HepG2 (cell line): ENCODE data around the gene EIF4EBP3. TPM values are rescaled to one million over a fixed set of nuclear protein-coding genes. Genes with fewer than 3 reads are reported as not detected.

Source experiments
- CCDC6 ChIP-seq: sonication (generic); formaldehyde crosslinking; IDR thresholded peaks from 2 replicates; pipeline ENCODE4 v1.8.1; 2022; ENCODE audit warnings: mild to moderate bottlenecking, missing genetic modification reagents, moderate library complexity
- CREB3 ChIP-seq: sonication (generic); formaldehyde crosslinking; IDR thresholded peaks from 2 replicates; pipeline ENCODE4 v1.5.0; 2020; ENCODE audit warnings: missing genetic modification reagents
- MYNN ChIP-seq: sonication (generic); formaldehyde crosslinking; IDR thresholded peaks from 2 replicates; pipeline ENCODE4 v1.4.0; 2020; ENCODE audit warnings: mild to moderate bottlenecking, low read depth, missing genetic modification reagents
- PBX2 ChIP-seq: IDR thresholded peaks from 2 replicates; pipeline ENCODE4 v1.6.1; 2016; ENCODE audit warnings: control low read depth
- SKIL ChIP-seq: sonication (generic); formaldehyde crosslinking; IDR thresholded peaks from 2 replicates; pipeline ENCODE4 v1.8.0; 2022; ENCODE audit warnings: missing genetic modification reagents, mild to moderate bottlenecking, moderate library complexity, borderline replicate concordance
- SP140L ChIP-seq: sonication (generic); formaldehyde crosslinking; IDR thresholded peaks from 2 replicates; pipeline ENCODE4 v1.4.0; 2020; ENCODE audit warnings: missing genetic modification reagents, borderline replicate concordance
- SRSF4 ChIP-seq: fragments of 200-400 bp; formaldehyde crosslinking; IDR thresholded peaks from one replicate; pipeline ENCODE4 v1.6.1; 2018; ENCODE audit warnings: mild to moderate bottlenecking, low read depth, low read length, moderate library complexity; ENCODE audit not compliant: poor library complexity, severe bottlenecking
- TOE1 ChIP-seq: sonication (generic); formaldehyde crosslinking; IDR thresholded peaks from 2 replicates; pipeline ENCODE4 v1.4.0; 2020; ENCODE audit warnings: mild to moderate bottlenecking, missing genetic modification reagents
- XRCC5 ChIP-seq: fragments of 200-400 bp; formaldehyde crosslinking; optimal IDR thresholded peaks from 2 replicates; pipeline ENCODE3; 2017; ENCODE audit warnings: mild to moderate bottlenecking, low read length
- ZFP1 ChIP-seq: IDR thresholded peaks from 2 replicates; pipeline ENCODE4 v1.6.1; 2016
- ZNF256 ChIP-seq: sonication (generic); formaldehyde crosslinking; conservative IDR thresholded peaks from 2 replicates; pipeline ENCODE4 v1.4.0; 2020; ENCODE audit warnings: missing genetic modification reagents
- ZNF333 ChIP-seq: sonication (generic); formaldehyde crosslinking; IDR thresholded peaks from 2 replicates; pipeline ENCODE4 v1.4.0; 2020; ENCODE audit warnings: mild to moderate bottlenecking, missing genetic modification reagents, borderline replicate concordance
- ZNF501 ChIP-seq: sonication (generic); formaldehyde crosslinking; IDR thresholded peaks from 2 replicates; pipeline ENCODE4 v1.5.1; 2020; ENCODE audit warnings: mild to moderate bottlenecking, moderate library complexity, missing genetic modification reagents
- ZNF580 ChIP-seq: IDR thresholded peaks from 2 replicates; pipeline ENCODE4 v1.6.1; 2016; ENCODE audit warnings: low read depth, borderline replicate concordance
- ZNF891 ChIP-seq: sonication (generic); formaldehyde crosslinking; IDR thresholded peaks from 2 replicates; pipeline ENCODE4 v1.5.0; 2020; ENCODE audit warnings: mild to moderate bottlenecking, missing genetic modification reagents
- polyA plus RNA-seq, 8 experiments: library from polyadenylated mRNA; depleted of rRNA in 3 of 8; stranded (reverse) in 7 of 8; unstranded in 1 of 8; fragments of >200 nt; fragmentation: Illumina TruSeq in 4 of 8; extraction: Trizol in 4 of 8; gene quantifications; 2 replicates each; pipeline versions ENCODE4 v1.2.1 to v1.2.3, GENCODE V29; 2011 to 2016; ENCODE audit warnings: low read depth in 4 of 8, missing spikeins in 1 of 8, mixed read lengths in 1 of 8; ENCODE audit not compliant: insufficient read depth in 1 of 8
- total RNA-seq, 5 experiments: library from RNA; depleted of rRNA; stranded (reverse); fragments of >200 nt; fragmentation: Illumina TruSeq; extraction: Trizol; gene quantifications; 2 replicates each; pipeline ENCODE4 v1.2.3, GENCODE V29; 2016; ENCODE audit warnings: low read depth in 1 of 5
- TF ChIP-seq, protein P1 (sequence below): sonication (generic); formaldehyde crosslinking; IDR thresholded peaks from 2 replicates; pipeline ENCODE4 v1.4.0; 2020; ENCODE audit warnings: missing genetic modification reagents, borderline replicate concordance
- TF ChIP-seq, protein P2 (sequence below): sonication (generic); formaldehyde crosslinking; conservative IDR thresholded peaks from 2 replicates; pipeline ENCODE4 v1.8.0; 2022; ENCODE audit warnings: mild to moderate bottlenecking, moderate library complexity, missing genetic modification reagents

Gene EIF4EBP3
- total and polyA plus RNA-seq, 2 of the 13 experiments (the other 11 are each of a cell fraction or from before 2014, with no cell fraction given), result 0.61 to 1.7 TPM

- 0 out of 2 replicates have a peak, but pooled peaks have one; percentile 59 for TF ChIP-seq TOE1 (CRISPR knock-in tag)
- no peak for TF ChIP-seq ZNF333
- peak; percentile 47 for TF ChIP-seq XRCC5
- no peak for TF ChIP-seq SRSF4
- 0 out of 2 replicates have a peak, but pooled peaks have one; percentile 52 for TF ChIP-seq ZFP1 (CRISPR knock-in tag)
- 0 out of 2 replicates have a peak, but pooled peaks have one; percentile 68 for TF ChIP-seq ZNF256 (CRISPR knock-in tag)
- TF ChIP-seq PBX2 (CRISPR knock-in tag), result peak; percentile 94
- no peak for TF ChIP-seq SKIL (CRISPR knock-in tag)
- no peak for TF ChIP-seq MYNN (CRISPR knock-in tag)
- TF ChIP-seq, protein P1, sequence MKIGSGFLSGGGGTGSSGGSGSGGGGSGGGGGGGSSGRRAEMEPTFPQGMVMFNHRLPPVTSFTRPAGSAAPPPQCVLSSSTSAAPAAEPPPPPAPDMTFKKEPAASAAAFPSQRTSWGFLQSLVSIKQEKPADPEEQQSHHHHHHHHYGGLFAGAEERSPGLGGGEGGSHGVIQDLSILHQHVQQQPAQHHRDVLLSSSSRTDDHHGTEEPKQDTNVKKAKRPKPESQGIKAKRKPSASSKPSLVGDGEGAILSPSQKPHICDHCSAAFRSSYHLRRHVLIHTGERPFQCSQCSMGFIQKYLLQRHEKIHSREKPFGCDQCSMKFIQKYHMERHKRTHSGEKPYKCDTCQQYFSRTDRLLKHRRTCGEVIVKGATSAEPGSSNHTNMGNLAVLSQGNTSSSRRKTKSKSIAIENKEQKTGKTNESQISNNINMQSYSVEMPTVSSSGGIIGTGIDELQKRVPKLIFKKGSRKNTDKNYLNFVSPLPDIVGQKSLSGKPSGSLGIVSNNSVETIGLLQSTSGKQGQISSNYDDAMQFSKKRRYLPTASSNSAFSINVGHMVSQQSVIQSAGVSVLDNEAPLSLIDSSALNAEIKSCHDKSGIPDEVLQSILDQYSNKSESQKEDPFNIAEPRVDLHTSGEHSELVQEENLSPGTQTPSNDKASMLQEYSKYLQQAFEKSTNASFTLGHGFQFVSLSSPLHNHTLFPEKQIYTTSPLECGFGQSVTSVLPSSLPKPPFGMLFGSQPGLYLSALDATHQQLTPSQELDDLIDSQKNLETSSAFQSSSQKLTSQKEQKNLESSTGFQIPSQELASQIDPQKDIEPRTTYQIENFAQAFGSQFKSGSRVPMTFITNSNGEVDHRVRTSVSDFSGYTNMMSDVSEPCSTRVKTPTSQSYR (CRISPR knock-in tag), result 0 out of 2 replicates have a peak, but pooled peaks have one; percentile 2
- TF ChIP-seq, protein P2, sequence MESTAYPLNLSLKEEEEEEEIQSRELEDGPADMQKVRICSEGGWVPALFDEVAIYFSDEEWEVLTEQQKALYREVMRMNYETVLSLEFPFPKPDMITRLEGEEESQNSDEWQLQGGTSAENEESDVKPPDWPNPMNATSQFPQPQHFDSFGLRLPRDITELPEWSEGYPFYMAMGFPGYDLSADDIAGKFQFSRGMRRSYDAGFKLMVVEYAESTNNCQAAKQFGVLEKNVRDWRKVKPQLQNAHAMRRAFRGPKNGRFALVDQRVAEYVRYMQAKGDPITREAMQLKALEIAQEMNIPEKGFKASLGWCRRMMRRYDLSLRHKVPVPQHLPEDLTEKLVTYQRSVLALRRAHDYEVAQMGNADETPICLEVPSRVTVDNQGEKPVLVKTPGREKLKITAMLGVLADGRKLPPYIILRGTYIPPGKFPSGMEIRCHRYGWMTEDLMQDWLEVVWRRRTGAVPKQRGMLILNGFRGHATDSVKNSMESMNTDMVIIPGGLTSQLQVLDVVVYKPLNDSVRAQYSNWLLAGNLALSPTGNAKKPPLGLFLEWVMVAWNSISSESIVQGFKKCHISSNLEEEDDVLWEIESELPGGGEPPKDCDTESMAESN, result peak; percentile 61; the same call in 1 of the 2 replicates
- TF ChIP-seq CREB3 (CRISPR knock-in tag), result no peak; the same call in 1 of the 2 replicates
- peak; percentile 79 for TF ChIP-seq ZNF501
- TF ChIP-seq SP140L (CRISPR knock-in tag), result 0 out of 2 replicates have a peak, but pooled peaks have one; percentile 34
- TF ChIP-seq ZNF891 (CRISPR knock-in tag), result peak; percentile 38; the same call in 1 of the 2 replicates
- peak; percentile 66; the same call in 1 of the 2 replicates for TF ChIP-seq CCDC6 (CRISPR knock-in tag)
- TF ChIP-seq ZNF580 (CRISPR knock-in tag), result peak; percentile 44; the same call in 1 of the 2 replicates
These were observed at the start of gene EIF4EBP3 (continued) for GRCh38 chr5:140547508-140548299.
